Mesothelial cell of epicardium (in vitro differentiated cells): ENCODE measurements around the gene SND1. TPM values are rescaled to one million over a fixed set of nuclear protein-coding genes. Genes with fewer than 3 reads are reported as not detected.

ENCODE experiments used
- DNase-seq, 2 experiments: peaks; one replicate each; pipeline ENCODE4 v3.0.0; 2021; ENCODE audit warnings: low spot score in 2 of 2; ENCODE audit not compliant: unreplicated experiment in 2 of 2
- H3K27ac Mint-ChIP-seq: 2 replicates; pipeline ENCODE4 v1.8.0; 2021; ENCODE audit warnings: mixed read lengths
- H3K27me3 Mint-ChIP-seq: 2 replicates; pipeline ENCODE4 v1.8.0; 2021; ENCODE audit warnings: low read depth, mixed read lengths
- H3K36me3 Mint-ChIP-seq: 2 replicates; pipeline ENCODE4 v1.8.0; 2021; ENCODE audit warnings: mixed read lengths
- H3K4me1 Mint-ChIP-seq: 2 replicates; pipeline ENCODE4 v1.8.0; 2021; ENCODE audit warnings: mixed read lengths
- H3K4me3 Mint-ChIP-seq: 2 replicates; pipeline ENCODE4 v1.8.0; 2021; ENCODE audit warnings: mild to moderate bottlenecking, moderate library complexity, mixed read lengths
- H3K9me3 Mint-ChIP-seq: 2 replicates; pipeline ENCODE4 v1.8.0; 2021; ENCODE audit warnings: mixed read lengths
- CTCF ChIP-seq: fragments of 200-600 bp; sonication (generic); IDR thresholded peaks from one replicate; pipeline ENCODE4 v1.5.0; 2021; ENCODE audit warnings: antibody characterized with exemption; ENCODE audit not compliant: unreplicated experiment
- total RNA-seq: library from RNA; stranded (reverse); gene quantifications from 3 replicates; pipeline ENCODE4 v1.2.1, GENCODE V29; 2021

The SND1 gene
- total RNA-seq, 1 donor from 2014 or later, result 211 TPM

- DNase-seq, result no peak
- peaks cover 4% of the 10 kb centered on the region for H3K4me1 Mint-ChIP-seq
- no peak overlapping the region for H3K27ac Mint-ChIP-seq
- H3K36me3 Mint-ChIP-seq, result peaks cover 24% of the 10 kb centered on the region
- peaks cover 22% of the 10 kb centered on the region for H3K9me3 Mint-ChIP-seq
- no peak overlapping the region for H3K4me3 Mint-ChIP-seq
- no peaks in the 10 kb centered on the region for H3K27me3 Mint-ChIP-seq
- TF ChIP-seq CTCF, result no peak
Measured at GRCh38 chr7:127979113-127979727, 327.2 kb downstream of the SND1 start.

- DNase-seq, result no peak
- no peaks in the 10 kb centered on the region for H3K27me3 Mint-ChIP-seq
- H3K27ac Mint-ChIP-seq, result no peak overlapping the region
- H3K9me3 Mint-ChIP-seq, result peaks cover 22% of the 10 kb centered on the region
- TF ChIP-seq CTCF, result no peak
- peaks cover 24% of the 10 kb centered on the region for H3K36me3 Mint-ChIP-seq
- no peak overlapping the region for H3K4me3 Mint-ChIP-seq
- H3K4me1 Mint-ChIP-seq, result peaks cover 3% of the 10 kb centered on the region
Measured at GRCh38 chr7:127979728-127980126, 327.7 kb downstream of the SND1 start.

- H3K36me3 Mint-ChIP-seq, result peaks cover 24% of the 10 kb centered on the region
- H3K9me3 Mint-ChIP-seq, result peaks cover 22% of the 10 kb centered on the region
- TF ChIP-seq CTCF, result no peak
- H3K4me3 Mint-ChIP-seq, result no peak overlapping the region
- peaks cover 3% of the 10 kb centered on the region for H3K4me1 Mint-ChIP-seq
- DNase-seq, result no peak
- H3K27me3 Mint-ChIP-seq, result no peaks in the 10 kb centered on the region
- no peak overlapping the region for H3K27ac Mint-ChIP-seq
Measured at GRCh38 chr7:127980901-127981300, 328.9 kb downstream of the SND1 start.

GRCh38 chr7:127981965-127982364 is 330.0 kb downstream of the SND1 start:
- H3K36me3 Mint-ChIP-seq, result peaks cover 23% of the 10 kb centered on the region
- no peaks in the 10 kb centered on the region for H3K4me1 Mint-ChIP-seq
- peaks cover 21% of the 10 kb centered on the region for H3K9me3 Mint-ChIP-seq
- DNase-seq, result no peak
- no peak overlapping the region for H3K27ac Mint-ChIP-seq
- no peak for TF ChIP-seq CTCF
- no peak overlapping the region for H3K4me3 Mint-ChIP-seq
- H3K27me3 Mint-ChIP-seq, result no peaks in the 10 kb centered on the region

- TF ChIP-seq CTCF, result no peak
- peaks cover 7% of the 10 kb centered on the region for H3K36me3 Mint-ChIP-seq
- H3K9me3 Mint-ChIP-seq, result peaks cover 6% of the 10 kb centered on the region
- DNase-seq, result no peak
- H3K4me1 Mint-ChIP-seq, result no peaks in the 10 kb centered on the region
- no peaks in the 10 kb centered on the region for H3K27me3 Mint-ChIP-seq
- no peak overlapping the region for H3K4me3 Mint-ChIP-seq
- no peak overlapping the region for H3K27ac Mint-ChIP-seq
Measured at GRCh38 chr7:127983804-127984332, 331.9 kb downstream of the SND1 start.
